Activated CD4-positive, alpha-beta T cell treated with anti-CD3 and anti-CD28 coated beads for 36 hours (primary cell): ENCODE results near the gene MORC2. TPM values are rescaled to one million over a fixed set of nuclear protein-coding genes. Genes with fewer than 3 reads are reported as not detected.

Experiments used
- ATAC-seq: fragments of 200-7000 bp; cut with Tn5 transposase; one replicate; pipeline ENCODE4 v1.10.0; 2021; ENCODE audit warnings: mild to moderate bottlenecking, moderate library complexity
- CTCF ChIA-PET: fragments of 350-600 bp; sonication (Branson Sonifier 250); formaldehyde crosslinking; loops from one replicate; lab custom pipeline; 2021; ENCODE audit warnings: antibody characterized with exemption; lab: Charles Lee
- POLR2A ChIA-PET: fragments of 350-600 bp; sonication (Branson Sonifier 250); formaldehyde crosslinking; loops from one replicate; lab custom pipeline; 2021; ENCODE audit warnings: antibody characterized with exemption, inconsistent platforms; lab: Charles Lee
- DNase-seq: peaks from one replicate; pipeline ENCODE4 v3.0.0-alpha.2; 2020
- H3K27ac Mint-ChIP-seq: one replicate; pipeline ENCODE4 v1.8.0; 2021; ENCODE audit warnings: mixed read lengths
- H3K27me3 Mint-ChIP-seq: one replicate; pipeline ENCODE4 v1.8.0; 2021; ENCODE audit warnings: mixed read lengths
- H3K36me3 Mint-ChIP-seq: one replicate; pipeline ENCODE4 v1.8.0; 2021; ENCODE audit warnings: low read depth, mixed read lengths
- H3K4me1 Mint-ChIP-seq: one replicate; pipeline ENCODE4 v1.8.0; 2021; ENCODE audit warnings: mixed read lengths
- H3K4me3 Mint-ChIP-seq: one replicate; pipeline ENCODE4 v1.8.0; 2021; ENCODE audit warnings: mild to moderate bottlenecking, moderate library complexity, mixed read lengths
- H3K9me3 Mint-ChIP-seq: one replicate; pipeline ENCODE4 v1.8.0; 2021; ENCODE audit warnings: low read depth, mixed read lengths
- intact Hi-C, 2 experiments: fragments of 100-400 bp; cut with DNase I in 1 of 2; cut with micrococcal nuclease in 1 of 2; formaldehyde crosslinking; loops; one replicate each; pipeline versions ENCODE4 v1.14.2 to v1.15.1; 2022 to 2024; cut with DNase I, micrococcal nuclease
- total RNA-seq, 2 experiments: library from RNA; stranded (reverse); gene quantifications; one replicate each; pipeline ENCODE4 v1.2.3, GENCODE V29; 2021

The MORC2 gene
- total RNA-seq, 2 experiments from 2014 or later: 24.0 to 24.1 TPM

DNA sequence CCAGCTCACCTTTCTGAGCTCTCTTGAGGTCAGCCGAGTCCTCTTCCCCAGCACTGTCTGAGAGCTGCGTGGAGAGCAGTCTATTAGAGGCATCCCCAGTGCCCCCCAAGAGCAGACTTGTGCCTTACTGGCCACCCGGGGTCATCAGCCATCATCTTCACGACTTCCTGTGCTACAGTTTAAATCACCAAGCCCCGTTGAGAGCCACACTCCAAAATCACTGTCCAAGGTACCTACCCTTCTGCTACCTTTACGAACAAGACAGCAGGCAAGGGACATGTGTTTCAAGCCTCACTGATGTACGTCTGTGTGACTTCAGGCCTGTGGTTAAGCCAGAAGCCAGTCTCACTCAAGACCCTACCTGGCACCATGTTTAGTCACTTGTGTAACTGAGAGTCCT, 35.1 kb downstream of the MORC2 start:
- intact Hi-C loops: no loop called here
- no peak for ATAC-seq
- Mint-ChIP-seq H3K4me3 (no peak overlapping the region), H3K27ac (peak overlapping the region; percentile 27), H3K36me3 (peaks cover 63% of the 10 kb centered on the region), H3K4me1 (peaks cover 15% of the 10 kb centered on the region), H3K27me3 (no peaks in the 10 kb centered on the region), H3K9me3 (no peaks in the 10 kb centered on the region)
- DNase-seq: no peak
- ChIA-PET CTCF (no interaction called here), POLR2A (no interaction called here)

DNA sequence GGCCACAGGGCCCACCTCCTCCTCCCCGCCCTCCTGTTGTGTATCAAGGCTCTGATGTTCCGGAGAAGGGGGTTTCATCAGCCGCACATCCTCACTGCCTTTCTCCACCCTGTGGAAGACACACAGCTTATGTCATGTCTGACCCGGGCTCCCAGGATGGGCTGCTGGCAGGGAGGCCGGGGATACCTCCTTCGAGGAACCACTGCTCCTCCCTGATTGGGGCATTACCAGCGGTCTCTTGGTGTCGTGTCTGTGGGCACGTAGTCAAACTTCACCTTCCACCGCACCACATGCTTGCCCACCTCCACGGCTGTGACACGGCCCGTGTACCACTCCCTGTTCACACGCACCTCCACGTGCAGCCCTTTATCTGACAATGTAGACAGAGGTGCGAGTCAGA, 35.9 kb downstream of the MORC2 start:
- Mint-ChIP-seq H3K4me1 (peaks cover 9% of the 10 kb centered on the region), H3K9me3 (no peaks in the 10 kb centered on the region), H3K4me3 (no peak overlapping the region), H3K27me3 (no peaks in the 10 kb centered on the region), H3K27ac (peak overlapping the region; percentile 29), H3K36me3 (peaks cover 62% of the 10 kb centered on the region)
- ATAC-seq (no peak), DNase-seq (no peak)
- intact Hi-C loops: no loop called here
- POLR2A ChIA-PET: no interaction called here
- CTCF ChIA-PET: interaction anchor here (0.6 kb wide), 1 partner anchor 224 kb away, joined by 4 read pairs; no protein-coding TSS in a partner anchor

DNA sequence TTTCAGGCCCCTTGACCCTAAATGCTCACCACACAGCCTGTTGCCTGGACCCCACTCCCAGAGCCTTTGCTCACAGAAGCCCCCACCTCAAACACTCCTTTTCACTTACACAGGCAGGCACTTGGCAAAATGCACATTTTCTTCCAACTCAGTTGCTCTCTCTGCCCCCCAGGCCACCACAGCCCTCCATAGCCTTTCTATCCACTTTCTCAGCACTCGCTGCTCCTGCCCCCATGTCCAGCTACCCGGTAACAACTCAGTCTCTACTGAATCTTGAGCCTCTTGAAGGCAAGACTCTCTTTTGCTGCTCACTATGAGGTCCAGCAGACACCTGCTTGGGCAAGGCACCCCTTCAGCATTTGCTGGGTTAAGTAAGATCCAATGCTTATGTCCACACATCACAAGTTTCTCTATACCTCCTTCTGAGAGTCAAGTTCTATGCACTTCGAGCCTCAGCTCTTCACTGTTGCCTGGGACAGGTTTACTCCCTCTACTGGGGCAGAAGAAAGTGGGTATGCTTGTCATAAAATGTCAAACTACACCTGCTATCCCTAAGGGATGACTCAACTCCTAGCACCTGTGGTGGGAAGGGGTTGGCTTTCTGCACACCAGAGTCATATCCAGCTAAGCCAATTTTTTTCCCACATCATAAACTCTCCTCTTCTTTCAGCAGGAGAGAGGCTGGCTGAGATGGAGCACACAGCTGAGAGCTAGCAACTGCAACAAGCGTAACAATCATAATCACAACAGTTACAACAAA, 36.9 kb downstream of the MORC2 start:
- CTCF ChIA-PET: interaction anchor here (0.7 kb wide), 1 partner anchor 12 kb away, joined by 3 read pairs; no protein-coding TSS in a partner anchor

DNA sequence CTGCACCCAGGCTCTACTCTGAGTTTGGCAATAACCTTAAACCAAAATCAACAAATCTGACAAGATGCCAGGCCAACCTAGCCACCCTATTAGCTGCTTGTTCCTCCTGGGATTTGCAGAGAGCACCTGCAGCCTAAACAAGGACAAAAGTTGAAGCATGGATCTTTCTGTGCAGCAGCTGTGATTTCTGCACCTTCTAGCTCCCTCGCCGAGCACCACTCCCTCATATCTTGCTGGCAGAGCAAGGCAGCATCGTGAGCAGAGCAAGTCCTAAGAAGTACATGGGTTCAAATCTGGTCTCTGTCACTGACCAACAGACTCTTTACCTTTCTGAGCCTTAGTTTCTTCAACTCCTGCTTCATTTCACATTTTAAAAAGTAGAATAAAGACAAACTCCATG, 38.3 kb downstream of the MORC2 start:
- ChIA-PET CTCF (interaction anchor here (0.6 to 2.2 kb wide), 5 partner anchors 11 to 271 kb away, joined by 3 to 14 read pairs (median 3); no protein-coding TSS in a partner anchor), POLR2A (no interaction called here)
- Mint-ChIP-seq H3K27me3 (no peaks in the 10 kb centered on the region), H3K9me3 (no peaks in the 10 kb centered on the region), H3K4me1 (peaks cover 3% of the 10 kb centered on the region), H3K4me3 (no peak overlapping the region), H3K27ac (no peak overlapping the region), H3K36me3 (peaks cover 54% of the 10 kb centered on the region)
- ATAC-seq: no peak
- intact Hi-C loops: no loop called here
- DNase-seq: no peak

More for the DNA sequence above, 36.9 kb downstream of the MORC2 start:
- DNase-seq (no peak), ATAC-seq (no peak)
- H3K36me3 Mint-ChIP-seq: peaks cover 65% of the 10 kb centered on the region
- H3K27ac Mint-ChIP-seq: peak overlapping the region; percentile 45
- intact Hi-C loops: no loop called here
- H3K27me3 Mint-ChIP-seq: no peaks in the 10 kb centered on the region
- H3K4me1 Mint-ChIP-seq: peaks cover 9% of the 10 kb centered on the region
- POLR2A ChIA-PET: no interaction called here
- H3K9me3 Mint-ChIP-seq: no peaks in the 10 kb centered on the region
- H3K4me3 Mint-ChIP-seq: no peak overlapping the region

DNA sequence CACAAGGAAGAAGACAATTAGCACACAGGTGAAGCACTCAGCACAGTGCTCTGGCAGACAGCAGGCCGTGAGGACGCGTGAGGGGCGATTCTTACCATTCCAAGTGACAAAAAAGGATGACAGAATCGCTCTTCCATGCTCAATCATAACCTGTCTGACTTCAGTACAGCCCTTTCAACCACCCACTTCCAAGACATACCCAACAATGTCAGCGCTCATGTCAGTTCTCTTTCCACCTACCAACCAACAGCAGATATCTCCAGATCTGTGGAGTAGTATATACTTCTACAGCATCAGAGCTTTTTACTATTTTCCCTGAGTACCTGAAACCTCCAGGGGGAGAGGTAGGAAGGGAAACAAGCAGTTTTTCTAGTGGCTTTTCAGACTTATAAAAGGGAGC, 40.2 kb downstream of the MORC2 start:
- Mint-ChIP-seq H3K27ac (no peak overlapping the region), H3K9me3 (no peaks in the 10 kb centered on the region), H3K27me3 (no peaks in the 10 kb centered on the region), H3K4me3 (no peak overlapping the region), H3K36me3 (peaks cover 37% of the 10 kb centered on the region), H3K4me1 (peaks cover 3% of the 10 kb centered on the region)
- ATAC-seq (no peak), DNase-seq (no peak)
- intact Hi-C loops: no loop called here
- ChIA-PET POLR2A (no interaction called here), CTCF (no interaction called here)

DNA sequence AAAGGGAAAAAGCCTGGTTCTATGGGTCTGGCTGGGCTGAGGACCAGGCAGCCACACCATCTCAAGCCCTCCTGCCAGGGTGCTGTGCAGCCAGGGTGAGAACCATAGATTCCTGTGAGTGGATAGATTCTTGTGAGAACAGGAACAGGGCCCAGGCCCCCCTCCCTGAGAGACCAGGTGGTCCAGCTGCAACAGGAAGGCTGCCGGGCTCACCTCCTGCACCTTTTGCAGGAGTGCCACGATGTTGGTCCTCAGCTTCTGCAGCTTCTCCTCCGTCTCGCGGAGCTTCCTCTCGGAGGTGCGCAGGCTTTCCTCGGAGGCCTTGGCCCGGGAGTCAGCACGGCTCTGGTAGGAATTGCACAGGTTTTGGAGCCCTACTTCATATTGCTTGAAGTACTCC, 40.8 kb downstream of the MORC2 start:
- Mint-ChIP-seq H3K27me3 (no peaks in the 10 kb centered on the region), H3K4me1 (peaks cover 3% of the 10 kb centered on the region)
- CTCF ChIA-PET: no interaction called here

DNA sequence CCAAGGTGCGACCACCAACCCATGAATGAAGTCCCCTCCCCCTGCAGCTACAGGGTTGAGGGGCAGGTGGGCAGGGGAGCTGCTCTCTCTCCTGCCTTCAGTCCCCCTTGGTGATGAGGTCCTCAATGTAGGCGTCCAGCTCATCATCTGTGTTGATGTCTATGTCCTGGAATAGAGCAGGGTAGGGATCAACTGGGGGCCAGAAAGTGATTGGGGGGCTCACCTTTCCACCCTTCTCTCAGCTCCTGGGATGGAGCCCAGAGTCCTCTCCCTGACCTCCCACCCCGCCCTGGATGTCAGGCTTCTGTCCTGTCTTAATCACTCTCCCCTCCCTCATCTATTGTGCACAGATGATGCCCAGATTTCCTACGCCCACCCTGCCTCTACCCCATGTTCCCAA, 41.9 kb downstream of the MORC2 start:
- no peaks in the 10 kb centered on the region for H3K27me3 Mint-ChIP-seq
- H3K4me3 Mint-ChIP-seq: no peak overlapping the region
- peaks cover 25% of the 10 kb centered on the region for H3K36me3 Mint-ChIP-seq
- CTCF ChIA-PET: interaction anchor here (1.0 kb wide), 1 partner anchor 163 kb away, joined by 4 read pairs; no protein-coding TSS in a partner anchor
- no peak for ATAC-seq
- peak overlapping the region; percentile 55 for H3K27ac Mint-ChIP-seq
- DNase-seq: no peak
- intact Hi-C loops: no loop called here
- peaks cover 2% of the 10 kb centered on the region for H3K9me3 Mint-ChIP-seq
- H3K4me1 Mint-ChIP-seq: peaks cover 4% of the 10 kb centered on the region
- POLR2A ChIA-PET: no interaction called here

More for the DNA sequence above, 40.8 kb downstream of the MORC2 start:
- no peak for ATAC-seq
- no peaks in the 10 kb centered on the region for H3K9me3 Mint-ChIP-seq
- intact Hi-C loops: no loop called here
- no peak for DNase-seq
- peaks cover 32% of the 10 kb centered on the region for H3K36me3 Mint-ChIP-seq
- POLR2A ChIA-PET: no interaction called here
- no peak overlapping the region for H3K27ac Mint-ChIP-seq
- H3K4me3 Mint-ChIP-seq: no peak overlapping the region

DNA sequence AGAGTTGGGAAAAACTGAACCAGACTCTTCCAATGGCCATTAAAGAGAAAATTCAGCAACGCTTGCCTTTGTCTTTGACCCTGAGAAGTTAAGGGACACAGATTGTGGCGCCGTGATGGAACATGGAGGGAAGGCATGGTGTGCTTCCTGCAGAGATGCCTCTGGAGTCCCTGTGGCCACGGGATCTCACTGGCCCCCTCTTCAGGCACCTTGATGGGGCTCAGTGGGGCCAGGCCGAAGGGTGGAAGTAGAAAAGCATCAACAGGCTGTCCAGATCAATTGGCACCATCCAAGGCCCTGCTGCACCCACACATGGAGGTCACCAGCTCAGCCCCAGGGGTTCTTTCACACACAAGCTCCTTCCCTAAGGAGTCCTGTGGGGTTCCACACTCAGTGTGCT, 42.9 kb downstream of the MORC2 start:
- intact Hi-C loops: no loop called here
- Mint-ChIP-seq H3K9me3 (peaks cover 2% of the 10 kb centered on the region), H3K4me3 (no peak overlapping the region), H3K4me1 (peaks cover 6% of the 10 kb centered on the region), H3K27ac (no peak overlapping the region), H3K36me3 (peaks cover 16% of the 10 kb centered on the region), H3K27me3 (no peaks in the 10 kb centered on the region)
- ChIA-PET POLR2A (interaction anchor here (0.6 kb wide), 1 partner anchor 410 kb away, joined by 4 read pairs; no protein-coding TSS in a partner anchor), CTCF (interaction anchor here (0.9 to 1.0 kb wide), 2 partner anchors 162 to 388 kb away, joined by 4 to 6 read pairs; no protein-coding TSS in a partner anchor)
- no peak for ATAC-seq
- DNase-seq: no peak

DNA sequence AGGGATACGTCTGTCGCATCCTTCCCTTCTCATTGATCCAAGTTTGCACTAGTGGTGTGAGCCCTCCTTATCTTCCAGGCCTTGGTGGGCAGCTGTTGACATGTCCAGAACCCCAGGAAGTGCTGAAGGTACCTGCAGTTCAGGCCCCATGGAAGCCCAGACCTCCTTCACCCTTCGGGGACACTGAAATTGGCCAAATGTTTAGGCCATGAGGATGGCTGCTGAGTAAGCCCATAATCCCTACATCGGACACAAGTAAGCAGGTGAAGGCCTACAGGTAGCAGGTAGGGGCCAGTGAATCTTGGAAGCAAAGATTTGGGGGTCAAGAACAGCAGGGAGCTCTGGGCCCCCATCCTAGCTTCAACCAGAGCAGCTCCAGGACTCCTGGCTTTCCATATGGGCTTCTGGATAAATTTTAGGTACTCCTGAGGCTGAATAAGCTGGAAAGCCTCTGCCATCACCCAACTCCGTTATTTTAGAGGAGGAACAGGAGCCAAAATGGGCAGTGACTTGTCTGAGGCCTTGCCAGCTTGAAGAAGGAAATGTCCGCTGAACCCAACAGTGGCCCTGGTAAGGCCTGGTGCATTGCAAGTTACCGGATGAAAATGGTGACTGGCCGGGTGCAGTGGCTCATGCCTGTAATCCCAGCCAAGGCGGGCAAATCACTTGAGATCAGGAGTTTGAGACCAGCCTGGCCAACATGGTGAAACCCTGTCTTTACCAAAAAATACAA, 45.2 kb downstream of the MORC2 start:
- H3K4me3 Mint-ChIP-seq: no peak overlapping the region

DNA sequence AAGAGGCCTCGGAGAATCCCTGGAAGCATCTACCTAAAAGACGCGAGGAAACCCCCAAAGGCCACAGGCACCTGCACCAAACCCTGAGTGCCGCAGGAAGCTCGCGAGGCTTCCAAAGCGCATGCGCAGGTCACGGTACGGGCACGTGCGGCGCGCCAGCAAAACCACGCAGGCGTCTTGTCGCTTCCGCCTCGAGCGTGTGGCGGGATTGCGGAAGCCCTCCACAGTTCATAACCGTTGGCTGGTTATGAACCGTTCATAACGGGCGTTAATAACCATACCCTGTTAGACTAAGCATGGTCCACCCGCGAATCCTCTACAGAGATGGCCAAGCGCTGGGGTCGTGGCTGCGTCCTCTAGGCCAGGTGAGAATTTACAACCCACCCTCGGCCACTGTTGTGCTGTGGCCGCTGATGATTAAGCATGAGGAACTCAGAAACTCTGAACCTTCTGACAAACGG, 46.4 kb downstream of the MORC2 start:
- H3K4me3 Mint-ChIP-seq: peak overlapping the region; percentile 66
- H3K9me3 Mint-ChIP-seq: peaks cover 2% of the 10 kb centered on the region
- peaks cover 9% of the 10 kb centered on the region for H3K4me1 Mint-ChIP-seq
- H3K27ac Mint-ChIP-seq: peak overlapping the region; percentile 82
- ChIA-PET POLR2A (interaction anchor here (0.6 kb wide), 2 partner anchors 203 to 602 kb away, joined by 3 to 9 read pairs; no protein-coding TSS in a partner anchor), CTCF (interaction anchor here (0.6 to 6.3 kb wide), 14 partner anchors 12 to 309 kb away, joined by 3 to 43 read pairs (median 5); partner anchors contain the start of gene SLC35E4)
- H3K36me3 Mint-ChIP-seq: peaks cover 6% of the 10 kb centered on the region
- no peaks in the 10 kb centered on the region for H3K27me3 Mint-ChIP-seq
- intact Hi-C loops: no loop called here
- DNase-seq (peak; percentile 83), ATAC-seq (peak; percentile 63)

More for the DNA sequence above, 45.2 kb downstream of the MORC2 start:
- H3K27me3 Mint-ChIP-seq: no peaks in the 10 kb centered on the region
- DNase-seq (no peak), ATAC-seq (no peak)
- H3K9me3 Mint-ChIP-seq: peaks cover 2% of the 10 kb centered on the region
- POLR2A ChIA-PET: no interaction called here
- H3K36me3 Mint-ChIP-seq: peaks cover 12% of the 10 kb centered on the region
- CTCF ChIA-PET: interaction anchor here (0.6 to 6.3 kb wide), 4 partner anchors 13 to 162 kb away, joined by 3 to 43 read pairs (median 3); no protein-coding TSS in a partner anchor
- no peak overlapping the region for H3K27ac Mint-ChIP-seq
- intact Hi-C loops: no loop called here
- H3K4me1 Mint-ChIP-seq: peaks cover 9% of the 10 kb centered on the region

DNA sequence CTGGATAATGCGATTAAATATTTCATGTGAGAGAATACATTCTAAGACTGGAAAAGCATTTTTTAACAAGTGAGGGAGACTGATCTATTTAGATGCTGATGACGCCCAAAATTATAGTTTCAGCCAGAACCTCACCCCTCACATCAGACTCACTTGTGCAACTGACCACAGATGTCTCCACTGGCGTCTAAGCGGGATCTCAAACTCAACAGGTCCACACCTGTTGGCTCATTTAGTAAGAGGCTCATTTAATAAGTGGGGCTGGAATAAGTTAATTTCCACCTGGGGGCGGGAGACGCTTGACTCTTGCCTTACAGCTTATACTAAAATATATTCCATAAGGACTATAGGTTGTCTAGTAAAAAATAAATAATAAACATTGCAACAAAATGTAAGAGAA, 47.5 kb downstream of the MORC2 start:
- ATAC-seq (no peak), DNase-seq (no peak)
- Mint-ChIP-seq H3K27me3 (no peaks in the 10 kb centered on the region), H3K4me1 (peaks cover 9% of the 10 kb centered on the region), H3K4me3 (peak overlapping the region; percentile 66), H3K9me3 (peaks cover 2% of the 10 kb centered on the region), H3K36me3 (peaks cover 5% of the 10 kb centered on the region), H3K27ac (peak overlapping the region; percentile 82)
- CTCF ChIA-PET: interaction anchor here (0.8 to 6.3 kb wide), 25 partner anchors 9 to 530 kb away, joined by 3 to 43 read pairs (median 4); partner anchors contain the start of gene SLC35E4
- POLR2A ChIA-PET: no interaction called here
- intact Hi-C loops: loop anchor here in 1 of 2 experiments (2.0 kb wide), 1 partner anchor 48 kb away; the partner anchor contains the start of genes MORC2 and TUG1
